ENCODE measurements around the gene ARG1.

GRCh38 chr6:131552572-131552971, 20.5 kb upstream of the ARG1 start:
- TF ChIP-seq, protein P1, sequence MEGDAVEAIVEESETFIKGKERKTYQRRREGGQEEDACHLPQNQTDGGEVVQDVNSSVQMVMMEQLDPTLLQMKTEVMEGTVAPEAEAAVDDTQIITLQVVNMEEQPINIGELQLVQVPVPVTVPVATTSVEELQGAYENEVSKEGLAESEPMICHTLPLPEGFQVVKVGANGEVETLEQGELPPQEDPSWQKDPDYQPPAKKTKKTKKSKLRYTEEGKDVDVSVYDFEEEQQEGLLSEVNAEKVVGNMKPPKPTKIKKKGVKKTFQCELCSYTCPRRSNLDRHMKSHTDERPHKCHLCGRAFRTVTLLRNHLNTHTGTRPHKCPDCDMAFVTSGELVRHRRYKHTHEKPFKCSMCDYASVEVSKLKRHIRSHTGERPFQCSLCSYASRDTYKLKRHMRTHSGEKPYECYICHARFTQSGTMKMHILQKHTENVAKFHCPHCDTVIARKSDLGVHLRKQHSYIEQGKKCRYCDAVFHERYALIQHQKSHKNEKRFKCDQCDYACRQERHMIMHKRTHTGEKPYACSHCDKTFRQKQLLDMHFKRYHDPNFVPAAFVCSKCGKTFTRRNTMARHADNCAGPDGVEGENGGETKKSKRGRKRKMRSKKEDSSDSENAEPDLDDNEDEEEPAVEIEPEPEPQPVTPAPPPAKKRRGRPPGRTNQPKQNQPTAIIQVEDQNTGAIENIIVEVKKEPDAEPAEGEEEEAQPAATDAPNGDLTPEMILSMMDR (conservative IDR thresholded peaks at IDR 0.05; ENCODE audit: low read length) = no peak
- TF ChIP-seq EZH2phosphoT487 (IDR thresholded peaks at IDR 0.05; ENCODE audit: borderline replicate concordance, low read depth, low read length) = no peak
